Lower leg skin (tissue), 4 donors: ENCODE data around the gene POLR1F. TPM values are rescaled to one million over a fixed set of nuclear protein-coding genes. Genes with fewer than 3 reads are reported as not detected.

Source experiments
- DNase-seq, 2 donors: peaks; one replicate each; pipeline ENCODE4 v3.0.0-alpha.2; 2019; ENCODE audit warnings: low spot score in 2 of 2
- H3K4me3 ChIP-seq: fragments of 200-600 bp; sonication (generic); 2 replicates; pipeline ENCODE4 v1.5.1; 2017; ENCODE audit warnings: mild to moderate bottlenecking, low read depth; ENCODE audit not compliant: poor library complexity, severe bottlenecking
- POLR2A ChIP-seq, 2 donors: fragments of 450-650 bp; IDR thresholded peaks; one replicate each; pipeline ENCODE4 v1.6.1; 2016 to 2017; ENCODE audit warnings: antibody characterized with exemption in 2 of 2, mild to moderate bottlenecking in 1 of 2, moderate library complexity in 1 of 2
- WGBS, 2 donors: methylation state at CpG; one replicate each; pipeline ENCODE4 v1.1.5; 2018; 5-methylcytosine and 5-hydroxymethylcytosine counted together
- intact Hi-C: fragments of 100-400 bp; cut with DNase I; formaldehyde crosslinking; loops from one replicate; pipeline ENCODE4 v1.15.0; 2023; ENCODE audit warnings: low total_unique reads
- microRNA-seq, 2 donors: library from miRNA; unstranded; fragments of <30 nt; microRNA quantifications; one replicate each; pipeline ENCODE4, GENCODE V29; 2016; ENCODE audit warnings: borderline replicate concordance in 2 of 2, borderline number of aligned reads in 1 of 2
- total RNA-seq, 4 donors: library from RNA; depleted of rRNA; stranded (reverse); fragments of >200 nt; gene quantifications; one replicate each; pipeline ENCODE4 v1.1.0, GENCODE V29; 2016
- TF ChIP-seq, protein P1 (sequence below), 3 donors: fragments of 450-650 bp; IDR thresholded peaks; one replicate each; pipeline ENCODE4 v1.5.1; 2016; ENCODE audit warnings: antibody characterized with exemption in 3 of 3, mild to moderate bottlenecking in 3 of 3, moderate library complexity in 2 of 3

Gene POLR1F
- total RNA-seq, 4 donors from 2014 or later: 13.3 to 26.5 (median 20.9) TPM

DNA sequence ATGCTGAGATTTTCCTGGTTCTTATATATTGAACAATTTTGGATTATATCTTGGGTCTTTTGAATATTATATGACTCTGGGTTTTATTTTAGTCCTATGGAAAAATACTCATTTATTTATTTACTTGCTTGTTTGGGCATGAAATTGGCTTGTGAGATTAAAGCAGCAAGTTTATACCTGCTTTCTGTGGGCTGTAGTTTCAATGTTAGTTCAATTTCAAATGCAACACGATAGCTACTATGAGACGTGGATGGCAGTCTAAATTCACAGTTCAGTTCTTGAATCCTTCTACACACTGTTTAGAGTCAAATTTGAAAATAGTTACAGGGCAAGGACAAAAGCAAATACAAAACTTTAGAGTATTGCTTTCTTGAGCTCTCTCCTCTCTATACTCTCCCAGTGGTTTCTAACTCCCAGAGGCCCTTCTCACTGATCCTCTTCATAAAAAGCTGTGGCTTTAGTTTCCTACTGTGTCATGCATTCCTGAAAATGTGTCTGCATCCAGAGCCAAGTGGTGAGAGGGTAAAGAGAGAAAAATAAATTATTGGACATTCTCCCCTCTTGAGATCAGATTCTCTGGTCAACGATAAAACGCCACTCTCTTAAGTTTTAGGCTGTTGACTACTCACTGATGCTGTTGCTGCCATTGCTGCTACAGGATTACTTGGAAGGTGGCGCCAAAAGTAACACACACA is 34.4 kb downstream of the POLR1F start:
- TF ChIP-seq, protein P1, sequence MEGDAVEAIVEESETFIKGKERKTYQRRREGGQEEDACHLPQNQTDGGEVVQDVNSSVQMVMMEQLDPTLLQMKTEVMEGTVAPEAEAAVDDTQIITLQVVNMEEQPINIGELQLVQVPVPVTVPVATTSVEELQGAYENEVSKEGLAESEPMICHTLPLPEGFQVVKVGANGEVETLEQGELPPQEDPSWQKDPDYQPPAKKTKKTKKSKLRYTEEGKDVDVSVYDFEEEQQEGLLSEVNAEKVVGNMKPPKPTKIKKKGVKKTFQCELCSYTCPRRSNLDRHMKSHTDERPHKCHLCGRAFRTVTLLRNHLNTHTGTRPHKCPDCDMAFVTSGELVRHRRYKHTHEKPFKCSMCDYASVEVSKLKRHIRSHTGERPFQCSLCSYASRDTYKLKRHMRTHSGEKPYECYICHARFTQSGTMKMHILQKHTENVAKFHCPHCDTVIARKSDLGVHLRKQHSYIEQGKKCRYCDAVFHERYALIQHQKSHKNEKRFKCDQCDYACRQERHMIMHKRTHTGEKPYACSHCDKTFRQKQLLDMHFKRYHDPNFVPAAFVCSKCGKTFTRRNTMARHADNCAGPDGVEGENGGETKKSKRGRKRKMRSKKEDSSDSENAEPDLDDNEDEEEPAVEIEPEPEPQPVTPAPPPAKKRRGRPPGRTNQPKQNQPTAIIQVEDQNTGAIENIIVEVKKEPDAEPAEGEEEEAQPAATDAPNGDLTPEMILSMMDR (IDR thresholded peaks at IDR 0.05): no peak
- no peak for TF ChIP-seq POLR2A (IDR thresholded peaks at IDR 0.05)
- no peak for DNase-seq
- H3K4me3 ChIP-seq: no peak overlapping the region
- intact Hi-C loops: no loop called here
- 63 to 65% methylated on average over 5 of the region's 5 CpGs for WGBS, 2 donors

GRCh38 chr7:19670806-19671205 is 38.0 kb downstream of the POLR1F start:
- intact Hi-C loops: no loop called here
- TF ChIP-seq POLR2A (IDR thresholded peaks at IDR 0.05): no peak
- no peak overlapping the region for H3K4me3 ChIP-seq
- DNase-seq: no peak
- WGBS, 2 donors: 94 to 100% methylated on average over 1 of the region's 1 CpG

DNA sequence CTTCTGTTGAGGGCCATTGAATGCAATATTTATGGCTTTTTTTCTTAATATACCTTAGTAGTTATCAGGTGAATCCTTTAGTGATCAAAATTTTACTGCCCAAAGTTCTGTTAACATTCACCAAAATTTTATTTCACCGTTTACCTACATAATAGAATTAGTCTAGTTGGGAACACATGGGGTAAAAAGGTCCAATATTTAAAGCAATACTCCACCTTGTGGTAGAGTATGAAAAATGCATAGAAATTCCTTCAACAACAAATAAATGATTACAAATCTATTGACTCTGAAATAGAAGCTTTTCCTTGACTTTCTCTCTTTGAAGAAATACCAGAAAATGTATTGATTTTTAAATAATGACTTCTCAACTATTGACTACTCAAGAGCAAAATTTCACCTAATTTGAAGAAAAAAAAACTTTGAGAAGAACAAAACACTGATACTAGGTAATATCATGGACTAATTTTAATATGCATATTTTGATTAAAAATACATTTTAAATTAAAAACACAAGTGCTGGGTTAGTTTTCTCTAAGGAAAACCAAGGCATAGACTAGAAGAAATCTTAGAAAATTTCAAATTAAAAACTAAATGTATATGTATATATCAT is 43.3 kb downstream of the POLR1F start:
- H3K4me3 ChIP-seq: no peak overlapping the region
- intact Hi-C loops: no loop called here
- no peak for TF ChIP-seq POLR2A (IDR thresholded peaks at IDR 0.05)
- TF ChIP-seq, protein P1 (IDR thresholded peaks at IDR 0.05): no peak
- WGBS, 2 donors: 2 to 7% methylated on average over 1 of the region's 1 CpG
- DNase-seq: no peak

DNA sequence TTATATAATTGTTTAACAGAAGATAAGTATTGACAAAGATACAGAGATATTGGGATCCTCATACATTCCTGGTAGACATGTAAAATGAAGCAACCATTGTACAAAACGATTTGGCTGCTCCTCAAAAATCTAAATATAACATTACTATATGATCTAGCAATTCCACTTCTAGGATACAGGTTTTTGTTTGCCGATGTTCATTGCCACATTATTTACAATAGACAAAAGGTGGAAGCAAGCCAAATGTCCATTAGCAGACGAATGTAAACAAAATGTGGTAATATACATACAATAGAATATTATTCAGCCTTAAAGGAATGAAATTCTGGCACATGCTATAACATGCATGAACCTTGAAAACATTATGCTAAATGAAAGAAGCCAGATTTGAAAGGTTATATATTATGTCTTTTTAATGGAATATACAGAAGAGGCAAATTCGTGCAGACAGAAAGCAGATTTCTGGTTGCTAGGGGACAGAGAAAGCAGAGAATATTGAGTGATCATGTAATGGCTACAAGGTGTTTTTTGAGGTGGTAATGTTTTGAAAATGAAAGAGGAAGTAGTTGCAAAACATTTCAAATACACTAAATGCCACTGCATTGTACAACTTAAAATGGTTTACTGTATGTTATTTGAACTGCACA is 44.9 kb downstream of the POLR1F start:
- WGBS, 2 donors: 21 to 22% methylated on average over 4 of the region's 4 CpGs
- DNase-seq: no peak
- TF ChIP-seq, protein P1 (IDR thresholded peaks at IDR 0.05): no peak
- no peak for TF ChIP-seq POLR2A (IDR thresholded peaks at IDR 0.05)
- no peak overlapping the region for H3K4me3 ChIP-seq
- intact Hi-C loops: no loop called here

DNA sequence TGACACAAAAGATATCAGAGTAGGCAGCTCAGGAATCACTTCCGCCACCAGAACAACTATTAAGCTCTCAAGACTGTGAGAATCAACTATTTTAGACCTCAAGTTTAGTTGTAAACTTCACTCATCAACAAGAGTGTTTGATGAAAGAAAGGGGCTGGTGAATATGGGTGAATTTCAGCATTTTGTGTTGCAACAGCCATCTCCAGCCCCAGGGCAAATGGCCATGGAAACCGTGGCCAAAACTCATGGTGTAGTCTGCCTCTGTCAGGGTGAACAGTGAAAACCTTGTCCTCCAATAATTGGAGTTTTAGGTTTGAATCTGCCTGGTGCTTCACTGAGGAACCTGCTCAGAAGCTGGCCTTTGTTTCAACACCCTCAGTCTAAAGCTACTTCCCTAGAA is 60.0 kb downstream of the POLR1F start:
- DNase-seq: no peak
- intact Hi-C loops: no loop called here
- no peak overlapping the region for H3K4me3 ChIP-seq
- TF ChIP-seq POLR2A (IDR thresholded peaks at IDR 0.05): no peak
- TF ChIP-seq, protein P1 (IDR thresholded peaks at IDR 0.05): no peak
- 57 to 67% methylated on average over 2 of the region's 2 CpGs for WGBS, 2 donors

Small RNA genes lying within 50 kb of the gene (microRNA-seq; reads per million reads assigned to microRNA genes)
- 0 reads per million in 2 donors for gene MIR3146

Other genes with a start within 250 kb of the POLR1F start
- not detected for gene TMEM196, start 64.6 kb upstream of the POLR1F start, total RNA-seq